NB4 (cell line): Measurements from ENCODE around the gene BCAS3.

Experiments used
- DNase-seq: peaks from one replicate; pipeline ENCODE4 v3.0.0; 2010; ENCODE audit warnings: low read depth
- H3K4me3 ChIP-seq: one replicate; pipeline ENCODE4 v1.5.1; 2011; ENCODE audit warnings: mild to moderate bottlenecking, low read depth, low read length, moderate library complexity
- MYC ChIP-seq: IDR thresholded peaks from 2 replicates; pipeline ENCODE4 v1.6.1; 2011; ENCODE audit warnings: low read depth, low read length
- POLR2A ChIP-seq: IDR thresholded peaks from 2 replicates; pipeline ENCODE4 v1.6.1; 2011; ENCODE audit warnings: mild to moderate bottlenecking; ENCODE audit not compliant: insufficient read length; ENCODE audit errors: extremely low read depth
- TF ChIP-seq, protein P1 (sequence below): IDR thresholded peaks from one replicate; pipeline ENCODE4 v1.5.1; 2012; ENCODE audit warnings: low read depth, low read length
- TF ChIP-seq, protein P2 (sequence below): IDR thresholded peaks from 2 replicates; pipeline ENCODE4 v1.6.1; 2011; ENCODE audit warnings: low read depth, low read length

Gene BCAS3

DNA sequence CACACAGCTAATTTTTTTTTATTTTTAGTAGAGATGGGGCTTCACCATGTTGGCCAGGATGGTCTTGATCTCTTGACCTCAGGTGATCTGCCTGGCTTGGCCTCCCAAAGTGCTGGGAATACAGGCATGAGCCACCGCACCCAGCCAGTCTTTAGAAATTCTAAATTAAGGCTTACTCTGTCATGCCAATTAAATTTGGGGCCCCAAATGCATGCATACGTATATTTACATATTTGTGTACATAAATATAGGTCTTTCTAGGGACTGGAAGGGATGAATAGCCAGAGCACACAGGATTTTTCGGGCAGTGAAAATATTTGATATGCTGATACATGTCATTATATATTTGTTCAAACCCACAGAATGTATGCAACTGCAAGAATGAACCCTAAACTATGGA, 105.1 kb downstream of the BCAS3 start:
- DNase-seq = no peak

GRCh38 chr17:60790205-60790604, 112.6 kb downstream of the BCAS3 start:
- no peak for TF ChIP-seq MYC
- TF ChIP-seq, protein P1, sequence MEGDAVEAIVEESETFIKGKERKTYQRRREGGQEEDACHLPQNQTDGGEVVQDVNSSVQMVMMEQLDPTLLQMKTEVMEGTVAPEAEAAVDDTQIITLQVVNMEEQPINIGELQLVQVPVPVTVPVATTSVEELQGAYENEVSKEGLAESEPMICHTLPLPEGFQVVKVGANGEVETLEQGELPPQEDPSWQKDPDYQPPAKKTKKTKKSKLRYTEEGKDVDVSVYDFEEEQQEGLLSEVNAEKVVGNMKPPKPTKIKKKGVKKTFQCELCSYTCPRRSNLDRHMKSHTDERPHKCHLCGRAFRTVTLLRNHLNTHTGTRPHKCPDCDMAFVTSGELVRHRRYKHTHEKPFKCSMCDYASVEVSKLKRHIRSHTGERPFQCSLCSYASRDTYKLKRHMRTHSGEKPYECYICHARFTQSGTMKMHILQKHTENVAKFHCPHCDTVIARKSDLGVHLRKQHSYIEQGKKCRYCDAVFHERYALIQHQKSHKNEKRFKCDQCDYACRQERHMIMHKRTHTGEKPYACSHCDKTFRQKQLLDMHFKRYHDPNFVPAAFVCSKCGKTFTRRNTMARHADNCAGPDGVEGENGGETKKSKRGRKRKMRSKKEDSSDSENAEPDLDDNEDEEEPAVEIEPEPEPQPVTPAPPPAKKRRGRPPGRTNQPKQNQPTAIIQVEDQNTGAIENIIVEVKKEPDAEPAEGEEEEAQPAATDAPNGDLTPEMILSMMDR = no peak
- TF ChIP-seq, protein P2, sequence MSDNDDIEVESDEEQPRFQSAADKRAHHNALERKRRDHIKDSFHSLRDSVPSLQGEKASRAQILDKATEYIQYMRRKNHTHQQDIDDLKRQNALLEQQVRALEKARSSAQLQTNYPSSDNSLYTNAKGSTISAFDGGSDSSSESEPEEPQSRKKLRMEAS = no peak
- TF ChIP-seq POLR2A = no peak
- H3K4me3 ChIP-seq = no peak overlapping the region
- DNase-seq = no peak

More for the DNA sequence above, 105.1 kb downstream of the BCAS3 start:
- TF ChIP-seq, protein P1 = no peak
- TF ChIP-seq MYC (no peak), POLR2A (no peak)
- TF ChIP-seq, protein P2 = no peak
- no peak overlapping the region for H3K4me3 ChIP-seq

DNA sequence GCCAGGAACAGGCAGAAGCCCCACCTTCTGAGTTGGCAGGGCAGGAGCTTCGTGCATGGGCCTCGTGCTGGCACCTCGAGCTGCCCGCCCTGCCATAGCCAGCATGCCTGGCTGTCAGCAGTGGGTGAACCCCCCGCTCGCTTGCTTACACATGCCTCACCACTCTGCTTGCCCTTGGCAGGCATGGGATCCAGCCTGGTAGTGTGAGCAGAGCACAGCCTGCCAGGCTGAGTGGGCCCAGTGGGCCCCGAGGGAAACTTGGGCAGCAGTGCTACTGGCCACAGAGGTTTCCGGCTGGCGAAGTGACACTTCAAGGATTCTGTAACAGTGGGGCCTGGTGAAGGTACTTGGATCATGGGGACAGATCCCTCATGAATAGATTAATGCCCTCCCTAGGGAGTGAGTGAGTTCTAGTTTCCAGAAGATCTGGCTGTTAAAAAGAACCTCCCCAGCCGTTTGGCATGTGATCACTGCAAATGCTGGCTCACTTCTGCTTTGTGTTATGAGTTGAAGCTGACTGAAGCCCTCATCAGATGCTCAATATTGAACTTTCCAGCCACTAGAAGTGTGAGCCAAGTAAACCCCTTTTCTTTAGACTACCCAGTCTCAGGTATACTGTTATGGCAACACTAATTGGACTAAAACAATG, 114.7 kb downstream of the BCAS3 start:
- DNase-seq = peak; percentile 15
- TF ChIP-seq, protein P1 = no peak
- TF ChIP-seq, protein P2 = no peak
- TF ChIP-seq MYC (no peak), POLR2A (no peak)
- H3K4me3 ChIP-seq = no peak overlapping the region

DNA sequence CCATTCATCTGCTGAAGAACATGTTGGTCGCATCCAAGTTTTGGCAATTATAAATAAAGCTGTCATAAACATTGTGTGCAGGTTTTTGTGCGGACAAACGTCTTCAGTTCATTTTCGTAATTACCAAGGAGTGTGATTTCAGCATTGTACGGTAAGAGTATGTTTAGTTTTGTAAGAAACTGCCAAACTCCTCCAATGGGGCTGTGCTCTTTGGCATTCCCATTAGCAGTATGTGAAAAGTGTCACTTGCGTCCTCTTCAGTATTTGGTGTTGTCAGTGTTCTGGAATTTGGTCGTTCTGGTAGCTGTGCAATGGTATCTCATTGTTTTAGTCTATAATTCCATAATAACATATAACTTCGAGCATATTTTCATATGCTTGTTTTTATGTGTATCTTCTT, 120.9 kb downstream of the BCAS3 start:
- TF ChIP-seq POLR2A (no peak), MYC (no peak)
- TF ChIP-seq, protein P1 = no peak
- TF ChIP-seq, protein P2 = no peak
- H3K4me3 ChIP-seq = no peak overlapping the region
- DNase-seq = no peak

DNA sequence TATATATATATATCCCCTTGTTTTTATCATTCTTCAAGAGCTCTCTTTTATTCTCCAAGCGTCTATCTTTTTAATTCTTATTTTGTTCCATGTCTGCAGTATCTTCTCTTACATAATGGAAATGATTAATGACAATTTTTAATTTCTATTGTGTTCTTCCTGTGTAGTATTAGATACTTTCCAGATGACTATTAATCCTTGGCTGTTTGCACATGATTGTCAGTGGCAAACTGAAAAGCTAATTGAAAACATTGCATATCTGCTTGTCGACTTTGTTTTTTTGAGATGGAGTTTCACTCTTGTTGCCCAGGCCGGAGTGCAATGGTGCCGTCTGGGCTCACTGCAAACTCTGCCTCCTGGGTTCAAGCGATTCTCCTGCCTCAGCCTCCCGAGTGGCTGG, 124.7 kb downstream of the BCAS3 start:
- no peak for DNase-seq
- no peak for TF ChIP-seq POLR2A
- no peak for TF ChIP-seq MYC
- TF ChIP-seq, protein P1 = no peak
- TF ChIP-seq, protein P2 = no peak
- no peak overlapping the region for H3K4me3 ChIP-seq

DNA sequence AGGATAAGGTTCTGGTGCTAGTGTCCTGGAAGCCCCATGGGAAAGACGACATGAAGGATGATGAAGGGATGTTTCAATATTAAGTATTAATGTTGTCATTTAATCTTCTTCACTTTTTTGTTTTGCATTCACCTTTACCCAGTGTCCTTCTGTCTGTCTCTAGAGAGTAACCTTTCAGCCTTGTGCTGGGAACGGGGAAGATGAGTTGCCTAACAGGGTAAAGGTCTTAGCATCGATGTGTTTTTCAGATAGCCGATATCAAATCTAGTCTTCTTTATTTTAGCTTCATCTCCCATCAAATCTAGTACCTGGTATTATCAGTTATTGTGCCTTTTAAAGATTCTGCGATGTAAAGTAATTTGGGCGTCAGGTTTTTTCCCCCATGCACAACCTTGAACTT, 125.4 kb downstream of the BCAS3 start:
- no peak for DNase-seq

More for the DNA sequence above, 125.4 kb downstream of the BCAS3 start:
- no peak overlapping the region for H3K4me3 ChIP-seq
- TF ChIP-seq, protein P1 = no peak
- TF ChIP-seq MYC (no peak), POLR2A (no peak)
- TF ChIP-seq, protein P2 = no peak
